GM23338 (cell line): Measurements from ENCODE around the gene MPPED1. TPM values are rescaled to one million over a fixed set of nuclear protein-coding genes. Genes with fewer than 3 reads are reported as not detected.

Experiments used
- ATAC-seq: fragments of 200-7000 bp; cut with Tn5 transposase; 3 replicates; pipeline ENCODE4 v1.9.1; 2020
- DNase-seq: peaks from one replicate; pipeline ENCODE4 v3.0.0-alpha.2; 2015; ENCODE audit warnings: low spot score
- H2AFZ ChIP-seq: fragments of 200-600 bp; sonication (generic); 2 replicates; pipeline ENCODE4 v1.8.0; 2016; ENCODE audit warnings: antibody characterized with exemption, mild to moderate bottlenecking, moderate library complexity
- H3F3A ChIP-seq: fragments of 200-600 bp; sonication (generic); replicated peaks from 2 replicates; pipeline ENCODE4 v1.8.0; 2017; ENCODE audit warnings: antibody characterized with exemption, mixed run types, low read depth
- H3K27ac ChIP-seq: fragments of 200-600 bp; sonication (generic); 2 replicates; pipeline ENCODE4 v1.6.1; 2016; ENCODE audit warnings: low read depth
- H3K27me3 ChIP-seq: fragments of 200-600 bp; sonication (generic); 2 replicates; pipeline ENCODE4 v1.8.0; 2016; ENCODE audit warnings: mild to moderate bottlenecking, mixed run types, moderate library complexity; ENCODE audit not compliant: insufficient read depth
- H3K36me3 ChIP-seq: fragments of 200-600 bp; sonication (generic); 2 replicates; pipeline ENCODE4 v1.8.0; 2016; ENCODE audit warnings: mild to moderate bottlenecking; ENCODE audit not compliant: insufficient read depth
- H3K4me1 ChIP-seq: fragments of 200-600 bp; sonication (generic); 2 replicates; pipeline ENCODE4 v1.8.0; 2016; ENCODE audit warnings: mild to moderate bottlenecking, moderate library complexity; ENCODE audit not compliant: insufficient read depth
- H3K4me2 ChIP-seq: fragments of 200-600 bp; sonication (generic); 2 replicates; pipeline ENCODE4 v1.7.1; 2017; ENCODE audit warnings: mixed run types
- H3K4me3 ChIP-seq: fragments of 200-600 bp; sonication (generic); 2 replicates; pipeline ENCODE4 v1.6.1; 2016; ENCODE audit warnings: mixed run types
- H3K79me2 ChIP-seq: fragments of 200-600 bp; sonication (generic); replicated peaks from 2 replicates; pipeline ENCODE4 v1.8.0; 2017; ENCODE audit warnings: mild to moderate bottlenecking; ENCODE audit not compliant: insufficient read depth
- H3K9me2 ChIP-seq: fragments of 200-600 bp; sonication (generic); 2 replicates; pipeline ENCODE4 v1.8.0; 2017; ENCODE audit not compliant: insufficient read depth
- H4K20me1 ChIP-seq: fragments of 200-600 bp; sonication (generic); replicated peaks from 2 replicates; pipeline ENCODE4 v1.8.0; 2017; ENCODE audit warnings: mild to moderate bottlenecking; ENCODE audit not compliant: insufficient read depth
- H3K27ac Mint-ChIP-seq: 2 replicates; pipeline ENCODE4 v1.8.0; 2020; ENCODE audit warnings: inconsistent platforms, mild to moderate bottlenecking, moderate library complexity, mixed read lengths
- H3K27me3 Mint-ChIP-seq: 3 replicates; pipeline ENCODE4 v1.8.0; 2022; ENCODE audit warnings: low read depth, mild to moderate bottlenecking, moderate library complexity, mixed read lengths, inconsistent platforms; ENCODE audit not compliant: insufficient read depth, poor library complexity
- H3K36me3 Mint-ChIP-seq: 3 replicates; pipeline ENCODE4 v1.8.0; 2021; ENCODE audit warnings: low read depth, mild to moderate bottlenecking, inconsistent platforms, moderate library complexity, mixed read lengths
- H3K4me1 Mint-ChIP-seq: 3 replicates; pipeline ENCODE4 v1.8.0; 2020; ENCODE audit warnings: mild to moderate bottlenecking, inconsistent platforms, mixed read lengths
- H3K4me3 Mint-ChIP-seq: 3 replicates; pipeline ENCODE4 v1.8.0; 2021; ENCODE audit warnings: moderate library complexity, mild to moderate bottlenecking, inconsistent platforms, mixed read lengths
- H3K9me3 Mint-ChIP-seq: 3 replicates; pipeline ENCODE4 v1.8.0; 2020; ENCODE audit warnings: moderate library complexity, mild to moderate bottlenecking, inconsistent platforms, mixed read lengths
- CREB1 ChIP-seq: fragments of 250-450 bp; sonication (Bioruptor Pico); IDR thresholded peaks from 2 replicates; pipeline ENCODE4 v1.5.0; 2020; ENCODE audit warnings: low read depth, mild to moderate bottlenecking, moderate library complexity
- NANOG ChIP-seq: IDR thresholded peaks from 2 replicates; pipeline ENCODE4 v1.6.1; 2016; ENCODE audit warnings: antibody characterized with exemption, borderline replicate concordance
- ZNF114 ChIP-seq: fragments of 250-450 bp; sonication (Bioruptor Pico); IDR thresholded peaks from 2 replicates; pipeline ENCODE4 v1.5.0; 2020; ENCODE audit warnings: mild to moderate bottlenecking, moderate library complexity
- ZNF331 ChIP-seq: fragments of 250-450 bp; sonication (Bioruptor Pico); IDR thresholded peaks from 2 replicates; pipeline ENCODE4 v1.5.0; 2020; ENCODE audit warnings: low read depth, mild to moderate bottlenecking, moderate library complexity
- ZNF462 ChIP-seq: fragments of 250-450 bp; sonication (Bioruptor Pico); IDR thresholded peaks from 2 replicates; pipeline ENCODE4 v1.5.0; 2020; ENCODE audit warnings: mild to moderate bottlenecking, moderate library complexity
- polyA plus RNA-seq: library from polyadenylated mRNA; unstranded; fragments of >200 nt; fragmentation: Nextera tagmentation; extraction: Ambion mirVana; gene quantifications from 2 replicates; pipeline ENCODE4 v1.2.1, GENCODE V29; 2016
- total RNA-seq: library from RNA; depleted of rRNA; stranded (reverse); fragments of >200 nt; shearing (Covaris generic); gene quantifications from 2 replicates; pipeline ENCODE4 v1.2.3, GENCODE V29; 2014
- TF ChIP-seq, protein P1 (sequence below): IDR thresholded peaks from one replicate; pipeline ENCODE4 v1.6.1; 2018; ENCODE audit warnings: antibody characterized with exemption; ENCODE audit not compliant: unreplicated experiment
- TF ChIP-seq, protein P2 (sequence below), 2 experiments: fragments of 200-600 bp in 1 of 2; sonication (generic) in 1 of 2; conservative IDR thresholded peaks; 2 replicates each; pipeline versions ENCODE4 v1.5.1 to v1.6.1; 2016 to 2017; ENCODE audit warnings: antibody characterized with exemption in 2 of 2, low read depth in 2 of 2, mild to moderate bottlenecking in 2 of 2, moderate library complexity in 1 of 2

Gene MPPED1
- total and polyA plus RNA-seq, 2 experiments from 2014 or later, result 0.56 TPM; not detected in 1

DNA sequence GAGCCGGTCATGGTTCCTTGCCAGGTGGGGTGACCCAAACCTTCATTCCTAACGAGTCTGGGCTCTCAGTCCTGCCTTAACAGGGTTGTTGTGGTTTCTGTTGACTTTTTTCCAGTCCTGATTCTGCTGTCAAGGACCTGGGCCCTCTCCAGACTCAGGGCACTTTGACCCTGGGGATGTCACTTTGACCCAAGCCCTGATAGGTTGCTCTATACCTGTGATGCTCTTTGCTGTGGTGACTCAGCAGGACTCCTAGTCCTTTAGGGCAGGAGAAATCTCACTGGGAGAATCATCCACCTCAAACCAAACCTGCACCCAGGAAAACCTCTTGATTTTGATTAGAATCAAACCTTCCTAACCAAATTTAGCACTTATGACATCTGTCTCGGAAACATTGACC lies 20.5 kb upstream of the MPPED1 start:
- no peaks in the 10 kb centered on the region for H3K27me3 ChIP-seq
- no peak overlapping the region for H3K4me2 ChIP-seq
- ATAC-seq (no peak), DNase-seq (no peak)
- H3K4me3 ChIP-seq, result no peak overlapping the region
- no peak for TF ChIP-seq ZNF462
- TF ChIP-seq ZNF114 (CRISPR knock-in tag), result no peak
- no peak for TF ChIP-seq ZNF331
- TF ChIP-seq, protein P1, sequence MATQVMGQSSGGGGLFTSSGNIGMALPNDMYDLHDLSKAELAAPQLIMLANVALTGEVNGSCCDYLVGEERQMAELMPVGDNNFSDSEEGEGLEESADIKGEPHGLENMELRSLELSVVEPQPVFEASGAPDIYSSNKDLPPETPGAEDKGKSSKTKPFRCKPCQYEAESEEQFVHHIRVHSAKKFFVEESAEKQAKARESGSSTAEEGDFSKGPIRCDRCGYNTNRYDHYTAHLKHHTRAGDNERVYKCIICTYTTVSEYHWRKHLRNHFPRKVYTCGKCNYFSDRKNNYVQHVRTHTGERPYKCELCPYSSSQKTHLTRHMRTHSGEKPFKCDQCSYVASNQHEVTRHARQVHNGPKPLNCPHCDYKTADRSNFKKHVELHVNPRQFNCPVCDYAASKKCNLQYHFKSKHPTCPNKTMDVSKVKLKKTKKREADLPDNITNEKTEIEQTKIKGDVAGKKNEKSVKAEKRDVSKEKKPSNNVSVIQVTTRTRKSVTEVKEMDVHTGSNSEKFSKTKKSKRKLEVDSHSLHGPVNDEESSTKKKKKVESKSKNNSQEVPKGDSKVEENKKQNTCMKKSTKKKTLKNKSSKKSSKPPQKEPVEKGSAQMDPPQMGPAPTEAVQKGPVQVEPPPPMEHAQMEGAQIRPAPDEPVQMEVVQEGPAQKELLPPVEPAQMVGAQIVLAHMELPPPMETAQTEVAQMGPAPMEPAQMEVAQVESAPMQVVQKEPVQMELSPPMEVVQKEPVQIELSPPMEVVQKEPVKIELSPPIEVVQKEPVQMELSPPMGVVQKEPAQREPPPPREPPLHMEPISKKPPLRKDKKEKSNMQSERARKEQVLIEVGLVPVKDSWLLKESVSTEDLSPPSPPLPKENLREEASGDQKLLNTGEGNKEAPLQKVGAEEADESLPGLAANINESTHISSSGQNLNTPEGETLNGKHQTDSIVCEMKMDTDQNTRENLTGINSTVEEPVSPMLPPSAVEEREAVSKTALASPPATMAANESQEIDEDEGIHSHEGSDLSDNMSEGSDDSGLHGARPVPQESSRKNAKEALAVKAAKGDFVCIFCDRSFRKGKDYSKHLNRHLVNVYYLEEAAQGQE, result no peak
- TF ChIP-seq, protein P2, sequence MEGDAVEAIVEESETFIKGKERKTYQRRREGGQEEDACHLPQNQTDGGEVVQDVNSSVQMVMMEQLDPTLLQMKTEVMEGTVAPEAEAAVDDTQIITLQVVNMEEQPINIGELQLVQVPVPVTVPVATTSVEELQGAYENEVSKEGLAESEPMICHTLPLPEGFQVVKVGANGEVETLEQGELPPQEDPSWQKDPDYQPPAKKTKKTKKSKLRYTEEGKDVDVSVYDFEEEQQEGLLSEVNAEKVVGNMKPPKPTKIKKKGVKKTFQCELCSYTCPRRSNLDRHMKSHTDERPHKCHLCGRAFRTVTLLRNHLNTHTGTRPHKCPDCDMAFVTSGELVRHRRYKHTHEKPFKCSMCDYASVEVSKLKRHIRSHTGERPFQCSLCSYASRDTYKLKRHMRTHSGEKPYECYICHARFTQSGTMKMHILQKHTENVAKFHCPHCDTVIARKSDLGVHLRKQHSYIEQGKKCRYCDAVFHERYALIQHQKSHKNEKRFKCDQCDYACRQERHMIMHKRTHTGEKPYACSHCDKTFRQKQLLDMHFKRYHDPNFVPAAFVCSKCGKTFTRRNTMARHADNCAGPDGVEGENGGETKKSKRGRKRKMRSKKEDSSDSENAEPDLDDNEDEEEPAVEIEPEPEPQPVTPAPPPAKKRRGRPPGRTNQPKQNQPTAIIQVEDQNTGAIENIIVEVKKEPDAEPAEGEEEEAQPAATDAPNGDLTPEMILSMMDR (conservative IDR thresholded peaks at IDR 0.05; ENCODE audit: low read depth in 2 of 2), result no peak
- no peak for TF ChIP-seq NANOG
- no peak for TF ChIP-seq CREB1
- Mint-ChIP-seq H3K27me3 (peaks cover 10% of the 10 kb centered on the region), H3K4me1 (peaks cover 19% of the 10 kb centered on the region), H3K4me3 (no peak overlapping the region), H3K27ac (no peak overlapping the region), H3K9me3 (no peaks in the 10 kb centered on the region), H3K36me3 (no peaks in the 10 kb centered on the region)
- H3K36me3 ChIP-seq, result no peaks in the 10 kb centered on the region
- no peaks in the 10 kb centered on the region for H4K20me1 ChIP-seq
- no peaks in the 10 kb centered on the region; the same call in 1 of the 2 replicates for H3K4me1 ChIP-seq
- H3F3A ChIP-seq, result no peaks in the 10 kb centered on the region
- no peak overlapping the region for H2AFZ ChIP-seq
- H3K9me2 ChIP-seq, result no peaks in the 10 kb centered on the region
- no peaks in the 10 kb centered on the region for H3K79me2 ChIP-seq
- no peak overlapping the region for H3K27ac ChIP-seq
